HG02759 (cell line): ENCODE data around the gene METTL24.

Experiments used
- ATAC-seq: cut with Tn5 transposase; IDR thresholded peaks from one replicate; pipeline ENCODE4 v1.9.1; 2021; ENCODE audit warnings: mild to moderate bottlenecking, moderate library complexity; ENCODE audit not compliant: unreplicated experiment

METTL24 gene

GRCh38 chr6:110338820-110339470 lies 19.2 kb downstream of the METTL24 start:
- no peak for ATAC-seq

- no peak for ATAC-seq
These were observed 20.7 kb downstream of the METTL24 start for GRCh38 chr6:110337486-110337885.

GRCh38 chr6:110334423-110335180 lies 23.5 kb downstream of the METTL24 start:
- ATAC-seq, result no peak

GRCh38 chr6:110332281-110332680 lies 25.9 kb downstream of the METTL24 start:
- ATAC-seq, result no peak

DNA sequence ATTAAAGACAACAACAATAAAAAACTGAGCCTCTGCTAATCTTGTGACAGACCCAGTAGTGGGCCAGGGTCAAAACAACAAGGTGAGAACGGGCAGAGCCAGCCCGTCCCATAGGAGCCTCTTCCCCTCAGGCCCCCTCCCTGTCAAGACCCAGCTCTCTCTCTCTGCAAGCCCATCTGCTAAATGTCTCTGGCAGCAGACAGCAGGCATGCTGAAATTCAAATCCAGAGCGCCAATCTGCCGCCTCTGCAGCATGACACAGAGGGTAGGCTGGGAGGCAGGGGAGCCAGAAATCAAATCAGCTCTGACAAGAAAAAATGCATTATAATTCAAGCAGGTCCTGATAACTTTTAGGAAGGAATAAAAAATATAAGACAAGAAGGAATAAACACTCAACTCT lies 26.3 kb downstream of the METTL24 start:
- no peak for ATAC-seq

- ATAC-seq, result no peak
These were observed 26.8 kb downstream of the METTL24 start for GRCh38 chr6:110331390-110331789.

- ATAC-seq, result no peak
These were observed 28.3 kb downstream of the METTL24 start for GRCh38 chr6:110329714-110330436.

- no peak for ATAC-seq
These were observed 28.8 kb downstream of the METTL24 start for GRCh38 chr6:110329348-110329713.

DNA sequence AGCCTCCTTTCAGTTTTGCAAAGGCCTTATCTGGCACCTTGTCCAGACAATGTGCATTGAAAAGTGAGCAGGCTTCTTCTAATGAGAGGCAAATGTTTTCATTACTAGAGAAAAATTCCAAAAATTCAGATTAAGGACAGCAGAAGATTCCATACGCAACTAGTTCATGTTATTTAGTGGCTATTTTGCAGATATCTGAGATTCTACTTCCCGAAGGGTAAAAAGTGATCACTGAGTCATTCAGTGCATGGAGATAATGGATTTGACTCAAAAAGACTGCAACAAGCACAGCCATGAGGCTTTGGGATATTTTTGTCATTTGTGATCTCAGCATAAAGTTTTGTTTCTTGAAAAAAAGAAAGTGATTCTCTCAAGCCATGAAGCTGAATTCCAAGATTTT lies 29.9 kb downstream of the METTL24 start:
- ATAC-seq, result no peak

GRCh38 chr6:110327391-110327790 lies 30.8 kb downstream of the METTL24 start:
- no peak for ATAC-seq

- ATAC-seq, result no peak
These were observed 31.5 kb downstream of the METTL24 start for GRCh38 chr6:110326609-110327008.

DNA sequence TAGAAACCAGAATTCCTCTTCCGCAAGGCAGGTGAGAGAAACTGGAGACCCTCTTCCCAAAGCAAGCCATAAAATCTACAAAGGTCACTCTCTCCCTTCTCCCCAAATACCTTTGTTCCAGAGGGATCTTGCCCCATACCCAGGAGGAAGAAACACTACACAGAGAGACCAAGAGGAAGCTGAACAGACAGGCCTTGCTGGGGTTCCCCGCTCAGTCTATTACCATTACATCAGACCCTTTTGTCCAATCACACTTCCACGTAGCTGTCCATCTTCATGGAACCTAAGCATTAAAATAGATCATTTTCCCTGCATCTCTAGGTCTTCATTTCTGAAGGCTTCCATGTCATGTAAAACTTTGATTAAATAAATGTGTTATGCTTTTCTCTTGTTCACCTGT lies 32.1 kb downstream of the METTL24 start:
- ATAC-seq, result no peak

DNA sequence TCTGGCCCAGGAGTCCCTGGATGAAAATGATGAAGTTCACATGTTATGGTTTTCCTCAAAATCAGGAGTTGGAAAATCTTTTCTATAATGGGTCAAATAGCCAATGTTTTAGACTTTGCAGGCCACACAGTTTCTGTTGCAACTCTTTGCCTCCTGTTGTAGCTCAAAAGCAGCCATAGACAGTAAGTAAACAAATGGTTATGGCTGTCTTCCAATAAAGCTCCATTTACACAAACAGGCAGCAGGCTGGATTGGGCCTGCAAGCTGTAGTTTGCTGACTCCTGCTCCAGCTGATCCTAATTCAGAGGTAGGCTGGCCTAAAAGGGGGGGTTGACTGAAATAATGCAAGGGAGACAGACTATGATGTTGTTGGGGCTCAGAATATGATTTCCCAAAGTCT lies 33.0 kb downstream of the METTL24 start:
- no peak for ATAC-seq

- ATAC-seq, result no peak
These were observed 33.6 kb downstream of the METTL24 start for GRCh38 chr6:110324548-110324947.

DNA sequence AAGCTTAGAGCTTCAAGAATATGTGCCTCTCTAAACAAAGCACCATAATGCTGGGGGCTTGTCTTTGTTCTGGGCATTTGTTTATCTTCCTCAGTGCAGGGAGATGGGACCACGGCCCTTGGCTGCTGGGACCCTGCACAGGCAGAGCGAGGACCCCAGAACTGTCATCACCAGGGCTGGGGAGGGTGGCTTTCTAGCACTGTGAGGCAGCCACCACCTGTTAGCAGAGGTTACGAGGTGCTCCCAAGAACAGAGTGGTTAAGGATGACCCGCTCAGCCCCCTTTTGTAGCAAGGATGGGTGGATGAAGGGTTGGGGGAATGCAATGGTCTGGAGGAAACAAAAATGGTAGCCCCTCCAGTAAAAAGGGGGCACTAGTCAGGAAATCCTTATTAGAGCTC lies 34.9 kb downstream of the METTL24 start:
- ATAC-seq, result no peak

DNA sequence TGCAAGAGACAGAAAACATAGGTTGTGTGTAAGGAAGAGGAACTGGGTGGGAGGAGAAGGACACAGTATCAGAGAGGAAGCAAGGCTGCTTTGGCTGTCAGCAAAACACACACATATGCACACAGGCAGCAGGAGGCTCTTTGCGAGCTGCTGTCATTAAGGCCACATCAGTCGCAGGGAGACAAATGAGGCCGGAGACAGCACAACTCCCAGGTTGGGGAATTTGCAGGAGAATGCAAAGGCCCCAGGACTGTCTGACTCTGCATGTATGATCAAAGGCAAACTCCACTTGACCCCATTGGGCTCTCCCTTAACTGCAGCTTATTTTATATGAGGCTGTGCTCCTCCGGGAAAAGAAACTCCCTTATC lies 35.3 kb downstream of the METTL24 start:
- no peak for ATAC-seq

DNA sequence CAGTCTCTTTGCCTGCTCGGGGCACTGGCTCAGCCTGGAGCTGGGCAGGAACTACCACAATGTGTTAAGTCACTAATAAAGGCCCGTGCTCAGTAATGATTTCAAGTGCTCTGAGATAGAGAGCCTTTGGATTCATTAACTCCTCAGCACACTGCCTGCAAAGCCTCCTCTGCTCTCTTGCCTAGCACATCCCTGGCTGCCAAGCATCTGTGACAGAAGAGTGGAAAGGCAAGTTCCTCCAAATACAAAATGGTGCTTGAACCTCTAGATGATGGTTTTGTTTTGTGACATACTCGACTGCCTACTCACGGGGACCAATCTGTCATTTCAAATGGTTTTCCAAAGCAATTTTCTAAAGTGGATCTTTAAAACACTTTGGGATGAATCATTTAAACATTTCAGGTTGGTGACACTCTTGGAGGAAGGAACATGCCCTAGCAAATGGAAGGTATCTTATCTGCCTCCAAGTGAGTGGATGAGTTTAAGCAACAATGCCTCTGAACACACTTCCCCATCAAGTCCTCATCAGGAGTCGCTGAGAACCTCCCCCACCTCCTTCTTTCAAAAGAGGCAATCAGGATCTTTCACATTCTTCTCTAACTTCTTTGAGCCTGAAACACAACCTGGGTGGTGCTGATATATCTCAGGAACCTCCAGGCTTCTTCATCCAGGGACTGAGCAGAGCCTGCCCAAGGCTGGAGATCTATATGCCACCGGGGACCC lies 35.8 kb downstream of the METTL24 start:
- no peak for ATAC-seq

DNA sequence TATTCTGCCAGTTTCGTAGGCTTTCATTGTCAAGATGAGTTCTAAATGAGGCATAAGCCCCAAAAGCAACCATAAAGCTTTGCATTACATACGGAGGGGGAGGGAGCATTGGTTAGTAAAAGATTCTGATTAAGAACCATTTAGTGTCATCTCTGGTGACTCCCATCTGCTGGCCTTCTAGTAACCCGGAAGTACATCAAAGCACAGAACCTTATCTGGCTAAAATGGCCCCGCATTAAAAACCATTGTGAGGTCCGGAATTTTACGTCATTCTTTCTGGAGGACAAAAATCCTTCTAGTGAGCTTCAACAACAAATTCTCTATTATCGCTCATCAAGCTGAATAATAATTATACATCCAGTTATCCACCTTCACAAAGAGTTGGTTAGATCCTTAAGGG lies 37.8 kb downstream of the METTL24 start:
- ATAC-seq, result no peak

DNA sequence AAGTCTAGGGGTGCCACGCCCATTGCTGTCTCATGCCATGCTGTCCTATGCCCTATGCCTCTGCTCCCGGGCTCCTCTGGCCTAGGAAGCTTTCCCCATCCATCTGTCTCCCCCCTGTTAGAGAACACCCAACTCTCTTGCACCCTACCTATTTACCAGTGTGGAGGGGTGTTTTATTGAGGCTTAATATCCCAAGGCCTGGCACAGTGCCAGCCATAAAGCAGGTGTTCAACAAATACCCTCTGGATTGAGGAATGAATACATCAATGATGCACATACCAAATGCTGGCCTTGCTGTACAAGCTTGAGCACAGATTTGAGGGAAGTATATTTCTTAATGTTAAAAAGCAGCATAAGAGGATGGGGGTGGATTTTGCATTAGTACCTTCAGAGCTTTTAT lies 38.3 kb downstream of the METTL24 start:
- ATAC-seq, result no peak

- ATAC-seq, result no peak
These were observed 38.8 kb downstream of the METTL24 start for GRCh38 chr6:110319381-110319780.

DNA sequence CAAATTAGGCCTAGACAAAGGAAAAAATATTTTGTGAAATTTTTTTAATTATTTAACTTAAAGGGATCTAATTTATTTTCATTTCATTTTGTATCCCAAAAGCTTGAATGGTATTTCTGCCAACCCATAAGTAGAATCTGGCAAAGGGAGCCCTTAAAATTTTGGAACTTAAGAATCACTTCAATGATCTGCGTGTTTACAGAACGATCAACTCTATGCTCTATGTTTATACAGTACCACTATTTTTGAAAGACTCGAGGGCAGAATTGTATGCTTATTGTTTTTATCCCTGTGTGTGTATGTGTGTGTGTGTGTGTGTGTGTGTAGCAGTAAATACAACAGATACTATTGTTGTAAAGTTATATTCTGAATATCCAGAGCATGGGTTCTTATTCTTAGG lies 39.2 kb downstream of the METTL24 start:
- ATAC-seq, result no peak
